Esophagus mucosa (tissue), 1 donor: ENCODE measurements around the gene CADM3. TPM values are rescaled to one million over a fixed set of nuclear protein-coding genes. Genes with fewer than 3 reads are reported as not detected.

Source experiments
- ATAC-seq: fragments of 200-7000 bp; cut with Tn5 transposase; one replicate; pipeline ENCODE4 v1.9.1; 2020
- total RNA-seq: library from RNA; stranded (reverse); gene quantifications from one replicate; pipeline ENCODE4 v1.2.4, GENCODE V29; 2023
- donor health status: DM: yes; HTN: yes; CAD: no.

Gene CADM3, protein sequence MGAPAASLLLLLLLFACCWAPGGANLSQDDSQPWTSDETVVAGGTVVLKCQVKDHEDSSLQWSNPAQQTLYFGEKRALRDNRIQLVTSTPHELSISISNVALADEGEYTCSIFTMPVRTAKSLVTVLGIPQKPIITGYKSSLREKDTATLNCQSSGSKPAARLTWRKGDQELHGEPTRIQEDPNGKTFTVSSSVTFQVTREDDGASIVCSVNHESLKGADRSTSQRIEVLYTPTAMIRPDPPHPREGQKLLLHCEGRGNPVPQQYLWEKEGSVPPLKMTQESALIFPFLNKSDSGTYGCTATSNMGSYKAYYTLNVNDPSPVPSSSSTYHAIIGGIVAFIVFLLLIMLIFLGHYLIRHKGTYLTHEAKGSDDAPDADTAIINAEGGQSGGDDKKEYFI
- 0.48 TPM for total RNA-seq

DNA sequence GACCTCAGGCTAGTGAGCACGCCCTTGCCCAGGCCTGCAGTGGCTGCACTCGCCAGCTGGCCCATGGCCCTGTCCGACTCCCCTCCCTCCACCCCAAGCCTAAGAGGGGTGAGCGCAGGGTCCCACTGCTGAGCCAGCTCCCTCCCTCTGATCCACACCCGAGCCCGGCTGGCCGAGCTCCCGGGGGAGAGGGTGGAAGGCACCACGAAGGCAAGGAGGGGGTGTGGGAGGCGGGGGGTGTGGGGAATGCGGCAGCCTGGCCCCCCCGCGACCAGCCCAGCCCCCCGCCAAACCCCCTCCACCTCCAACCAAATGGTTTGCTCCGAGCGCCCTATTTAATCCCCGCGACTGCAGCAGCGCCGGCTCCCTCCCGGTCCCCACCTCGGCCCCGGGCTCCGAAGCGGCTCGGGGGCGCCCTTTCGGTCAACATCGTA is at the start of gene CADM3:
CADM3 (plus strand) TSS at position 362 of the 434 bp plus-strand sequence. CDS start 151 bp downstream, outside the sequence.
- ATAC-seq, result no peak

DNA sequence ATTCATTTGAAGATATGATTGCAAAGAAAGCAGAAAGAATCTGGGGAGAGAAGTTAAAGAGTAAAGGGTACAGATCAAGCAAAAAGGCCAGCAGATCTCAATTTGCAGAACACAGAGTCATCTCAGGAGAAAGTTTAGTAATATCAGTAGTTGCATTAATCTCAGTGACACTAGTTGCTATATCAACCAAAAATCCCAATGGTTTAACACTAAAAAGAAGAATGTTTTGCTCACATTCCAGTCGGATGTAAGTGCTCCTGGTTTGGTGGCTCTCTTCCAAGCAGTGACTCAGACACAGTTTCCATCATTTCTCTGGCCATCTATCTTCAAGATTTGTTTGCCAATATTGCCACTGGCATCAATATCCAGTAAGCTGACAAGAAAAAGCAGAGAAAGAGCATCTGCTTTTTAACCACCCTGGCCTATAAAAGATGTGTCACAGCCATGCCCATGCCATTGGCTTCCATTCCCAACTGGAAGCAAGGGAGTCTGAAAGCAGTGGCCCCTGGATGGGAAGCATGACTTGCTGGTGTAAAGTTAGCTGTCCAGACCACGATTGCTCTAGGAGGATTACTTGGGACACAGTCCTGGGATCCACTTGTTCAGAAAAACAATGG is 49.3 kb upstream of the CADM3 start:
- no peak for ATAC-seq

DNA sequence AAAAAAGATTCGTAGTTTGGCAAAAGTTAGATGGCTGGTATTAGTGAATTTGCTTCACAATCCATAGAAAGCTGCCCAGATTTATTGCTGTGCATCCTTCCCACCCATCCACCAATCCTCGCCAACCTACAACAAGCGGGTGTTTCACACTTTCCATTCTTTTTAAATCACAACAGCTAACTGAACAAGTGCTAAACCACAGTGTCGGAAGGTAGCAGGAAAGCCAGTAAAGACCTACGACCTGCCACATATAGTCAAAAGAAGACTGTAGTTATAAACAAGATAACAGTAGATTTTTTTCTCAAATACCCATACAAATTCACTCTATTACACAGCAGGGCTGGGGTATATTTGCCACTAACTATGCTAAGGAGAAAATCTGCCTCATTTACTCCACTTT is 47.8 kb upstream of the CADM3 start:
- no peak for ATAC-seq

DNA sequence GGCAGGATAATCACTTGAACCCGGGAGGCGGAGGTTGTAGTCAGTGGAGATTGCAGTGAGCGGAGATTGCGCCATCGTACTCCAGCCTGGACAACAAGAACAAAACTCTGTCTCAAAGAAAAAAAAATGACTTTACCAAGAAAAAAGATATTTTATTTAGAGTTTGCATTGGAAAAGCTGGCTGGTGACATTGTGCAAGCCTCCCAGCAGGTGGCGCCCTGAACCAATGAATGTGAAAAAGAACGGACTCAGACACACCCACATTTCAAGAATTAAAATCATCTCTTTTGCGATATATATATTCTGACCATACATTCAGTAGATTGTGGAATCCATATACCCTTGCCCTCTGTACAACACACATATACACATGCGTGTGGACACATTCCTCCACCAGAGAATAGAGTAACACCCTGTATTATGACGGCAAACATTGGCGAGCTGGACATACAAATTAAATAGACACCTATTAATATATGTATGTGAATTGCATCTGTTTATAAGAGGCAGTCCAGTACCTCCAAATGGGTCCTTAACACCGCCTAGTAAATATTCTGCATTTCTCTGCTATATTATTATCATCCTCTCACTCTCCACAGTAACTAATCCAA is 39.0 kb upstream of the CADM3 start:
- ATAC-seq, result peak; percentile 67

DNA sequence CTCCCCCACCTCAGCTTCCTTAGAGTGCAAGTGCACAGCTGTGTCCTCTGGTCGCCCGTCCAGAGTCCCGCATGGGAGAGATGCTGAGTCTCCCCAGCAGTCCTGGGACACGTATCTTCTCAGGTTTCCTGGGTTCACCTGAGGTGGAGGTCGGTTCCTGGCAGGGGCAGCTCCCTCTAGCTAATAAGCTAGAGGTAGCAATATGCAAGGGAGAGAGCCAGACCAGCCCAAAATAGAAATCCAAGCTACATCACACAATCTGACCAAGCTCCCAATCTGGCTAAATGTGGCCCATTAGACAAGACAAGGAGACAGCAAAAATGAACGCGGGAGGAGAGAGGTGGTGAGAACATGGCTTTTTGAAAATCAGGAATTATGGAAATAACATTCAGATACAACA is 30.9 kb upstream of the CADM3 start:
- no peak for ATAC-seq

DNA sequence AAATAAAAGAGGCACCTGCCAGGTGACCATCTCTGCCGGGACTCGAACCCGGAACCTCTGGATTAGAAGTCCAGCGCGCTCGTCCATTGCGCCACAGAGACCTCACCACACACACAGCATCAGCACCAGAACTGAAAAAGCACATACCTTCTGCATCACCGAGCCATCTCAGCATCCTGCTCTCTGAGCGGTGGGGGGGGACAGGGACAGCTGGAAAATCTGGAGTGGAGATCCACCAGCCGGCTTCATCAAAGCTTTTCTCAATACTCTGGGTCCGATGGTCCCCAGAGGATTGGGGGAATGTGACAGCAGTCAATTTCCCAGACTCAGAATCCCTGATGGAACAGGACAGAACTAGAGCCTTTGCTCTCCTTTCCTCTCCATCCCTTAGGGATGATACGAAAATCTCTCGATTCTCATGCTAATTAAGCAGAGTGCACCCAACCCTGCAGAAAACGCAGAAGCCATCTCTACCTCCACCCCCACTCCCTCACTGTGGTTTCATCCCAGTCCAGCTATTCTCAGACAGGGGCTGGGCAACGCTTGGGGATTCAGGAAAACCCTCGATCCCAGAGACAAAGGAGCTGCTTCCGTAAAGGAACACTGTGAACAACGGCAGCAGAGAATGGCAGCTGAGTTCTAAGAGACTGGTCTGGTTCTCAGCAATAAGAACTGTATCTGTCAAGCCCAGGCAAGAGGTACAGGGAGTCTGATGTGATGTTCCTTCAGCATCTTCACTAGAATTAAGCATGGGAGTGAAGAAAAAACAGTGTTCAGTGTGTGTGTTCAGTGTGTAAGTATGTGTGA is 29.6 kb upstream of the CADM3 start:
- no peak for ATAC-seq

DNA sequence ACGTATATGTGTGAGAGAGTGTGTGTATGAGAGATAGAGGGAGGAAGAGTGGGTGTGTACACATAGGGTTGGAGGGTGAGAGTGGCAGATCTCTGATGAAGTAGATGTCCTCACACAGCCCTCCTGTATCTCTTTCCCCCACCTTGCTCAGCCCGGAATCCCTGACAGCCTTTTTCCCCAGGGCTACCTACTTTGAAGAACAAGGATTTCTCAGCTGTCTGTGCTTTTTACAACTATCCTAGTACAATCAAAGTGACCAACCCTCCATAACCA is 29.1 kb upstream of the CADM3 start:
- no peak for ATAC-seq

DNA sequence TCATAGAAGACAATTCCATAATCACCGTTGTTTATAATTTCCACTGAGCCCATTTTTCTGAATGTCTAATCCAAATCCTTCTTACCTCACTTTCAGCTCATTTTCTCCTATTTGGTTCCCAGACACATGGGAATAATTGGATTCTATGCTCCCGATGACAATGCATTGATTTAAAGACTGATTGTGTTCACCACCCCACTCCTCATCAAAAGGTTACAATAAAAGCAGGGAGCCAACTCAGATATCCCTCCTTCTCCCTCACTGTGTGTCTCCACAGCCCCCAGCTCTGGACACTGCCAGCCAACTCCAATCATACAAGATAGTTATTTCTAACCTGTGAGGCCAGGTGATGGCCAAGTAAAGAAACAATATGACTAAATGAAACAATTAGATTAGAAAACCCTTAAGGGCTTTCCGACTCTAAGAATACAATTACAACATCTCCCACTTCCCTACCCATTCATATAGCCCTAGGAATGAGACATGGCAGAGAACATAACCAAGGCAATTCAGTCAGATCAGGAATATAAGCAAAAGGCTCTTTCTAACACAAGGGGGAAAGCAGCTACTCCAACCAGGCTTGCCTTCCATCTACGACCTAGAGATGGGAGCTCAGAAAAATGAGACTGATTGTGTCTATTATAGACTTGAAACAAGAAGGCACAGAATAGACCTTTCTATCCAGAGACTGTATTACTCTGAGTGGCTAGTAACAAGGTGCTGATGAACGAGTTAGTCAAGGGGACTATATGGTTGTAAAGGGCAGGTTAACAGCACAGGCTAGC is 28.5 kb upstream of the CADM3 start:
- no peak for ATAC-seq

DNA sequence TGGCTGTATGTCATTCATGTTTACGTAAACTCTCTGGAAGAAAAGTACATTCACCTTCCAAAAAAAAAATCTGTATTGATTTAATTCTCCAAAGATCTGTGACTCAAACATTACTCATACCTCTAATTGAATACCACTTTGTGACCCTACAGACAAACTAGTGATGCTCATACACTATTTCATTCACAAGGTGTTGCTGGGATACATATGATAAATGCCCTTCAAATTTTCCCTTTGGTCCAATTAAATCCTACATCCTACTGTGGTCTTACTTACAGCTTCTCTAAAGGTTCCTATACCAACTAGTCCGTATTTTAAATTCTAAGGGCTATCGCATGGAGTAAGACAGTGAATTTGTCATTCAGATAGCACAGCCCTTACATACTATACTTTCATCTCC is 26.8 kb upstream of the CADM3 start:
- ATAC-seq, result no peak

DNA sequence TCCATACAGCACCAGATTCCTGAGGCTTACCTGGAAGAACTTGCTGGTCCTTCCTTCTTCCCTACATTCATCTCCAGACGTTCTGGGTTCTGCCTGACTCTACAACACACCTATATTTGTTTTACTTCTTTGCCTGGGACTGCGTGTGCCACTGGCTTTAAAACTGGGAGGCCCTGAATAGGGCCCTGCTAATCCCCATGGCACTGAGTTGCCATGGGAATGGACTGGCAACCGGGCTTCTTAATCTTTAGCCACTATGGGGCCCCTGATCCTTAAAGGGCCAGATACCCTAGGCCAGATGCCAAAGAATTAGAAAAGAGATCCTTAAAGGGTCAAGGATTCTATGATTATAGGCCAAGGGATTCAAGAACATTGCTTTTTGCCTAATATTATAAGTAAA is 24.4 kb upstream of the CADM3 start:
- ATAC-seq, result no peak

DNA sequence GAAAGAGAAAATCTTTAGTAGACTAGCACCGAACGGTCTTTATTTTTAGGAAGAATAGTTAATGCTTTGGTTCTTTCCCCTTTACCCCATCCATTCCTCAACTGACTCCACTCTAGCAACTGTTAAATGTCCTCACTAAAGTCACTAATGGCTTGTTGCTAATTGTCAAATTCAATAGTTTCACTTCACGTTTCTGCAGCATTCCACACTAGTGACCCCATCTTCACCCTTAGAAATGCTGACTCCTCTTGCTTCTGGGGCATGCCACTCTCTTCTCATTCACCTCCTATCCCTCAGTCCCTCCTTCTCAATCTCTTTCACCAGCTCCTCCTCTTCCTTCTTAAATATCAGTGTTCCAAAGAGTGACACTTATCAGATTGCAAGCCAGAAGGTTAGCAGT is 19.4 kb upstream of the CADM3 start:
- no peak for ATAC-seq

DNA sequence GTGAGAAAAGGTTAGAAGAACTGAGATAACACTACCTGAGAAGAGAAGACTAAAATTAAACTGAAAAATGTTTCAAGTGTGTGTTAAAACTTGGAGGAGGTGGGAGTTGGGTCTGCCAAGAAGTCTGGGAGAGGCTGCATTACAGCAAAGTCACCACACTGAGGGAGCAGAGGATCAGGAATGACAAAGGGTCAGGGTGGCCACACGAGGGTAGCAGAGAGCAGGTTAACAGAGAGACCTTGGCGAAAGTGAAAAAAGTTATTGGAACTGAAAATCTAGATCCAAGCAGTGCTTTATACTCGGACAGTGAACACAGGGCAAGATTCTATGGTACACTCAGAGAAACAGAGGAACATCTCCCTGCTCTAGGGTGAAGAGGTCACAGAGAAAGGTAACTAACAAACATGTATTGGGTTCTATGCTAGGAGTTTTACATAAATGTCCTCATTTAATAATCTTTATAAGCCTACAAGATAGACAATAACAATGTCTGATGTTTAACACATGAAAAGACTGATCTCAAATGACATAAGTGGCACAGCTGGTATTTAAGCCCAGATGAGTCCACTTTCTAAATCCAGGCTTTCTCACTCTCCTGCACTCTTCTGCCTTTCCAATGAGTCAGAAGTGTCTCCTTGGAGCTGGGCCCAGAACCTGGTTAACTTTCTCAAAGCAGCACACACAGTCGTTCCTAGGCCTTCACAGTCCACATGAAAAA is 10.3 kb upstream of the CADM3 start:
- ATAC-seq, result peak; percentile 94

DNA sequence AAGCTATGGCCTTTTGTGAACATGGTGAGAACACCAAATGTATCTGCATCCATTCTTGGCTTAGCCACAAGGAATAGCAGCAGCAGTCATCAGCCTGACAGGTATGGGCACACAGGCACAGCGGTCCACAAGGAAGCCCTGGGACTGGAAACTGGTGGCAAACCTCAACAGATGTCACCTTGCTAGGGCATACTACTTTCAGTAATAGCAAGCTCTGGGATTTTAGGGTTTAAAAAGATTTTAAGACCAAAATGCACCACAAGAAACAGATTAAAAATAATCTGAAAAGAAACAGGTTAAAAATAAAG is 9.7 kb upstream of the CADM3 start:
- no peak for ATAC-seq

DNA sequence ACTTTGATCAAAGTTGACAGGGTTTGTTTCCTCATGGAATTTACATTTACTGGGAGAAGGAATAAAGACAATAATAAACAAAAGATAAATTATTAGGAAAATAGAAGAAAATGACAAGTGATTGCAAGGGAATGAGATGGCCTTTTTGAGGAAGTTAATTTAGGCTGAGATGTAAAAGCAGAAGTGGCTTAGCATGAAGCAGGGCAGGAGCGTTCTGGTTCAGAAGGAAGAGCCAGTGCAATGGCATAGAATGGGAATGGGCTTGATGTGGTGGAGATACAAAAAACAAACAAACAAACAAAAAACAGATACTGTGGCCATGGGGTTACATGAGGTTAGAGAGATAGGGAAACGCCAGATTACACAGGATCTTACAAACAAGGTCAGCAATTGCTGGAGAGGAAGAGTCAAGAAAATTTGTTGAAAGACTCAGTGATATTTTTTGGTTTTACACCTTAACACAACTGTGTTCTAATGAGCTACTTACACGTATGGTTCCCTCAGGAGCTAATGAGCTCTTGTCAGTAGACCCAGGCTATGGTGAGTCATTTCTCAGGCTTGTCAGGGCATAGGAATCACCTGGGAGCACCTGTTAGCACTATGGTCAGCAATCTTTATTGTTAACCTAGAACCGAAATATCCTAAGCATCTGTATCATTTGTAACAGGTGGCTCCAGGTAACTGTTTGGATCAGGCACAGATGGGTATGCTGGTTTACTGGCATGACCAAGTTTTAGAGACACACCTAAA is 8.7 kb upstream of the CADM3 start:
- ATAC-seq, result peak; percentile 85

DNA sequence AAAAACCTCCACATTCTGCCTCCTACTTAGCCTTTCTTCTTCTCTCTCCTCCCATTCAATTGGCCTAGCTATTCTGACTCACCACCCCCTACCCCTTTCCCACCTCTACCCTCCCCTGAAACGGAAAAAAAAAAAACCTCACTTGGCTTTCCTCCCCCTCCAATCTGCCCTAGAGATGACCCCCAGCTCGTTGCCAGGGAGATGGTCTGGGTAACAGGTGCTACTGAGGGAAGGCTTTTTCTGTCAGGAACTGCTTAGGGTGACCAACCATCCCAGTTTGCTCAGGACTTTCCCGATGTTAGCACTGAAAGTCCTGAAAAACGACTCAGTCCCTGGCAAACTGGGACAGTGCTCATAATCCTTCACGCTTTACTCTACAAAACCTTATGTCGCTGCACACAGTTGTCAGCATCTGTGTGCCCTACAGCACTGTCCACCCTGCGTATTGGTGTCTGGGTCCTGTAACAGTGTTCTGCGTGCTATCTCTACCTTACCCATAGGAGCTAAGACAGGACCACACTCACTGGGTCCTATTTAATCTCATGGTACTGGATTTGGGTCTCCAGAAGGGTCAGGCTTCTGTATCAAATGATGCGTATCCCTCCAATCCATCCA is 7.7 kb upstream of the CADM3 start:
- ATAC-seq, result no peak

DNA sequence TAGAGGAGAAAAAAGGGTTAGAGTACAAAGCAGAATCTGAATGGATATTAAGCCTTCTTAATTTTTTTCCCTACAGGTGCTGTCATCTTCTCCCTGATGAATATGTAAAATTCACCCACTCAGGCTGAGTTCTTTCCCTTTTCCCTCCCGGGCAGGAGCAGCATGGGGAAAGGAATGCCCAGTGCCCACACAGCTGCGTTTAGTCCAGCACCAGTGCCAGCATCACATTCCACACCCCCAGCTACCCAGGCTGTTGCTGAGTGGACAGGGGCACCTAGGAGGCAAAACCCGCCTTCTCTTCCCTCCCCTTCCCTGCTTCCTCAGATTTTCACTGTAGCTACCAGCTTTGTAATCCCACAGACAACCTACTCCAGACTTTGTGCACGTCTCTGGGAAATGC is 3.4 kb upstream of the CADM3 start:
- ATAC-seq, result no peak

DNA sequence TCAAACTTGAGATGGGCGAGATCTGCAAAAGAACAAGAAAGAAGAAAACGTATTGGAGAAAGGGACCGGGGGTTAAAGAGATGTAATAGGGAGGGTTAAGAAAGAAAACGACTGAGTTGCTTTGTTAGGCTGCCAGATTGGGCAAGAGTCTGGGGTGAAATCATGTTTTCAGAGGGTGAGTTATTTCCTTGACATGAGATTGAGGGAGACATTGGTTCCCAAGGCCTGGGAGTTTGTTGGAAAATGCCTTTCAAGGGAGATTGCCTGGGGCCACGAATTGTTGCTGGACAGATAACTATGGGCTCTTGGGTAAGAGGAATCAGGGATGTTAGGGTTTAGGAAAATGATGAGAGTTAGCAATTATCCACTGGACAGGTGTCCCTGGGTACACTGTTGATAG is 776 bp upstream of the CADM3 start:
- ATAC-seq, result no peak

DNA sequence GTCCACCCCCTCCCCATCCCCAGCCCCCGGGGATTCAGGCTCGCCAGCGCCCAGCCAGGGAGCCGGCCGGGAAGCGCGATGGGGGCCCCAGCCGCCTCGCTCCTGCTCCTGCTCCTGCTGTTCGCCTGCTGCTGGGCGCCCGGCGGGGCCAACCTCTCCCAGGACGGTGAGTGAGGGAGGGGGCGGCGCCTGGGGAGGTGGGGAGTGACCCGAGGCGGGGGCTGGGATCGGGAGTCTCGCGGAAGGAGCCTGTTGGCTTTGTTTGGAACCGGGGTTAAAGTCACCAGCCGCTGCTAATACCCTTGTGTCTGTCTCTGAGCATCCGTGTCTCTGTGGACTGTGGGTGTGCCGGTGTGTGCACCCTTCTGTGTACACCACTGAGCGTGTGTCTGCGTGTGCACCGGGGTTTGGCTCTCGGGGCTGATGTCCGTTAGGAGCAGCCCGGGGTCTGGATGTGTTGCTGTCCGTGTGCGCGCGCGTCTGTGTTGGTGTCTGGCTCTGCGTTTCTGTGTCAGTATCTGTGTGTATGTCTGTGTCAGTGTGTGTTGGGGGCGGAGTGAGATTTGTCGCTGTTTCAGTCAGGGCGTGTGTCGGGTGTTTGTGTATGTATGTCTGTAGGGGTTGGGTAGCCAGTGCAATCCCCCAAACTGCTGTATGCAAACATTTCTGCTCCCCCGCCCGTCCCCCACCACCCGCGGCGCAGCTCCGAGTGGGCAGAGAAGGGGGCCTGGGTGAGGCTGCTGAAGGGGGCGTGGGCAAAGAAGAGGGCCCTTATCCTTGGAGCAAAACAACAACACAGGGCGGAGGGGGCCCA is 480 bp downstream of the CADM3 start:
- no peak for ATAC-seq

DNA sequence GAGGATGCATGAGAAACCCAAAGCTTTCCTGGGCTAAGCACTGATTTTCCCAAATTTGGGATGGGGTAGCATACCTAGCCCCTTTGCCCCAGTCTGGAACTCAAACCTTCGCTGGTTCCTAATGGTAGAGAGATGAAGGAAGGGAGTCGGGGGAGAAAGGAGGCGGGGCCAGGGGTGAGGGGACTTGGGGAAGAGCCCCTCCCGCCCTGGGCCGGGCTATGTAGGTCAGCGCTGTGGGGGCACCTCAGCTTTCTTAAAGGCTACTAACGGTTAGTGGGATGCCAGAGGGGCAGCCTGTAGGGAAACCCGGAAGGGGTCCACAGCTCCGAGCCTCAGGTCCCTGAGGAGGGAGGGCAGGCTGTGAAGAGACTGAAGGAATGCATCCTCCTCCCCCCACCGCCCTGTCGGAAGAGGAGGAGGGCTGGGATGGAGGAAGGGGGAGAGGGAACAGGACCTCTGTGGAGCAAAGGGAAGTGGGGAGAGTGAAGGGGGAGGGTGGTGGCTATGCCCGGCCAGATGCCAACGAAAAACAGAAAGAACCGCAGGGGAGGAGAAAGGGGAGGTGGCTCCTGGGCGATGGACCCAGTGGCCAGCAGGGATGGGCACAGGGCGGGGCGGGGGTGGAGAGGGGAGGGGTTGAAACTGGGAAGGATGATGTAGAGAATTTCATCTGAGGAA is 1.3 kb downstream of the CADM3 start:
- ATAC-seq, result no peak
